ENCODE results near the gene MYO10. TPM values are rescaled to one million over a fixed set of nuclear protein-coding genes. Genes with fewer than 3 reads are reported as not detected.
"Not testable (repeated sequence)": the region's sequence is repeated elsewhere in the genome, so short reads cannot be mapped to it uniquely, and the experiment has no call there.

Gene MYO10
- total RNA-seq, 2 experiments from 2014 or later: 0.04 TPM; not detected in 1

- CTCF ChIA-PET: not testable (repeated sequence)
These were observed 104.8 kb downstream of the MYO10 start for GRCh38 chr5:16831326-16831725.

GRCh38 chr5:16827755-16828154, 108.3 kb downstream of the MYO10 start:
- CTCF ChIA-PET: no interaction called here
- POLR2A ChIA-PET: no interaction called here

More at GRCh38 chr5:16831326-16831725, 104.8 kb downstream of the MYO10 start:
- POLR2A ChIA-PET: not testable (repeated sequence)

- POLR2A ChIA-PET: no interaction called here
- CTCF ChIA-PET: no interaction called here
These were observed 109.5 kb downstream of the MYO10 start for GRCh38 chr5:16826379-16827125.

GRCh38 chr5:16819522-16820167, 116.4 kb downstream of the MYO10 start:
- ChIA-PET POLR2A (interaction anchor here (0.6 kb wide), 1 partner anchor 73 kb away, joined by 4 read pairs; no protein-coding TSS in a partner anchor), CTCF (no interaction called here)

- ChIA-PET POLR2A (no interaction called here), CTCF (interaction anchor here (0.7 to 1.2 kb wide), 2 partner anchors 9 to 24 kb away, joined by 3 read pairs; no protein-coding TSS in a partner anchor)
These were observed 120.7 kb downstream of the MYO10 start for GRCh38 chr5:16815432-16815831.

DNA sequence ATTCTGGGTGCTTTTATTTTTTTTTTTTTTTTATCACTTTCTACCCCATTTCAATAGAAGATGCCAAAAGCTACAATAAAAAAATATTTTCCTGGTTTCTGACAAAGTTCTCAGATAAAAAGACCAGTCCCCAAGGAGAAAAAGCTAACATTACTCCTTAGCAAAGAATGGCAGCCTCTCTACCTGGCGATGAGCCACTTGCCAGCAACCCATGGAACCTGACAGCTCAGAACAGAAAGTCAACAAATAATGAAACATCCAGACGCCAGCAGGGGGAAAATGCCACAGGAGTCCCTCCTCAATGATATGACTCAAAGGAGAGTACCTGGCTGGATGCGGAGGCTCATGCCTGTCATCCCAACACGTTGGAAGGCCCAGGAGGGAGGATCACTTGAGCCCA, 123.2 kb downstream of the MYO10 start:
- CTCF ChIA-PET: no interaction called here

DNA sequence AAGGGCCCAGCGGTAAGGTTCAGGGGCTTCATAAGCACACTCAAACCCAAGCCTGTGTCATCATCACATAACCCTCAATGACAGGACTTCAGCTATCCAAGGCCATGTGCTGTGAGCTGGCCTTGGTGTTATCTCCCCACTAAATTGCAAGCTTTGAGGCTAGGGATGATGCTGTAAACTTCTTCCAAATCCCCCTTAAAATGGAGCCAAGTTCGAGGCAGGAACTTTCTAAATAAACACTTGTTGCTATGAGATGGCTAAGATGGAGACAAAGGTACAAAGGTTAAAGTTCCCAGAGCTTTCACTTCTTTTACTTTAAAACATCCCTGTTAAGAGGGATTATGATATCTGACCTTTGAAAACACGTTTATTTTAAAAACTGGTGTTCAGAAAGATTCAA, 123.6 kb downstream of the MYO10 start:
- ChIA-PET POLR2A (no interaction called here), CTCF (no interaction called here)

More for the DNA sequence above, 123.2 kb downstream of the MYO10 start:
- POLR2A ChIA-PET: no interaction called here

GRCh38 chr5:16810208-16810854, 125.8 kb downstream of the MYO10 start:
- POLR2A ChIA-PET: no interaction called here
- CTCF ChIA-PET: no interaction called here

- CTCF ChIA-PET: no interaction called here
- POLR2A ChIA-PET: no interaction called here
These were observed 126.5 kb downstream of the MYO10 start for GRCh38 chr5:16809395-16810207.

DNA sequence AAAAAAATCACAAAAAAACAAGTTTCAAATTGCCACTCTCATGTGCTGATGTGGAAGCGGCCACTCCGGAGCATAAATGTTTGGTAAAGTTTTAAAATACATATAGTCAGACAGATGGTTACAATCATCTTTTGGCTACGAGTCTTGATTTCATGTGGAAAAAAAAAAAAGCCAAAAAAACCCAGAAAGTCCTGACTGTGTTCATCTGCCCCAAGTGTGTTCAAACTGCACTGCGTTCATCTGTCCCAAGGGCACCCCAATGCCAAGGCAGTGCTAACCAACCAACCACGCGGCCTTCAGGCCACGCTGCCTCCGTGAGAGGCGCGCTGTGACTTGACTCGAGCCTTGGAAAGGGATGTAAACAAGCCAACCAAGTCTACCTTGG, 127.1 kb downstream of the MYO10 start:
- CTCF ChIA-PET: no interaction called here
- POLR2A ChIA-PET: no interaction called here

DNA sequence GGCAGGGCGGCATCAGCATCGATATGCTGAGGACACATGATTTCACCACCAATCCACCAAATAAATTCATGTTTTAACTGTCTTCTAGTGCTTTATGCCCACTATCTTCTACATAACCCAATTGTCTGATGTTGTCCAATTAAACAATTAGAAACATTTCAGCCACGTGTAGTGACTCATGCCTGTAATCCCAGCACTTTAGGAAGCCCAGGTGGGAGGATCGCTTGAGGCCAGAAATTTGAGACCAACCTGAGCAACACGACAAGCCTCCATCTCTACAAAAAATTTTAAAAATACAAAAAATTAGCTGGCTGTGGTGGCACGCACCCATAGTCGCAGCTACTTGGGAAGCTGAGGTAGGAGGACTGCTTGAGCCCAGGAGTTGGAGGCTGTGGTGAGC, 128.1 kb downstream of the MYO10 start:
- ChIA-PET POLR2A (no interaction called here), CTCF (no interaction called here)

- ChIA-PET CTCF (no interaction called here), POLR2A (no interaction called here)
These were observed 128.6 kb downstream of the MYO10 start for GRCh38 chr5:16807547-16807864.

GRCh38 chr5:16806711-16807546, 129.2 kb downstream of the MYO10 start:
- CTCF ChIA-PET: interaction anchor here (0.6 to 0.8 kb wide), 2 partner anchors 9 to 434 kb away, joined by 3 to 4 read pairs; no protein-coding TSS in a partner anchor

GRCh38 chr5:16805486-16805885, 130.6 kb downstream of the MYO10 start:
- POLR2A ChIA-PET: no interaction called here
- CTCF ChIA-PET: no interaction called here

More at GRCh38 chr5:16806711-16807546, 129.2 kb downstream of the MYO10 start:
- POLR2A ChIA-PET: no interaction called here

GRCh38 chr5:16803831-16804230, 132.3 kb downstream of the MYO10 start:
- POLR2A ChIA-PET: no interaction called here
- CTCF ChIA-PET: no interaction called here

DNA sequence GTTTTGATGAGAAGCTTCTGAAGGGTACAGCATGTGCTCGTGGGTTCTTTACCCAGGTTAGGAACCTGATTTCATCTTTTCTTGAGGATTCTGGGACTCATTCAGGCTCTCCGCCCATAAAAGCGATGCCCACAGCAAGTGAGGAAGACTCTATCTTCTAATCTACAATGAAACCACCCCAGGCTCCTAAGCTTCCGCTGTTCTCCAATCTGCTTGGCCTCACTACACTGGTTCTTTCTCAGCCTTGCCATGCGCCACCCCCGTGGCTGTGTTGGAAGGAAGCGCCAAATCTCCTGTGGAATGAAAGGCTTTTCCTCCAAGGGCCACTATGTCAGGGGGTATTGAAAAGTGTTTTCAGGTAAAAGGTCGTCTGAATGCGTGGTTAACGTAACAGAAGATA, 135.6 kb downstream of the MYO10 start:
- CTCF ChIA-PET: no interaction called here
- POLR2A ChIA-PET: no interaction called here

- POLR2A ChIA-PET: no interaction called here
- CTCF ChIA-PET: no interaction called here
These were observed 136.3 kb downstream of the MYO10 start for GRCh38 chr5:16799796-16800195.

DNA sequence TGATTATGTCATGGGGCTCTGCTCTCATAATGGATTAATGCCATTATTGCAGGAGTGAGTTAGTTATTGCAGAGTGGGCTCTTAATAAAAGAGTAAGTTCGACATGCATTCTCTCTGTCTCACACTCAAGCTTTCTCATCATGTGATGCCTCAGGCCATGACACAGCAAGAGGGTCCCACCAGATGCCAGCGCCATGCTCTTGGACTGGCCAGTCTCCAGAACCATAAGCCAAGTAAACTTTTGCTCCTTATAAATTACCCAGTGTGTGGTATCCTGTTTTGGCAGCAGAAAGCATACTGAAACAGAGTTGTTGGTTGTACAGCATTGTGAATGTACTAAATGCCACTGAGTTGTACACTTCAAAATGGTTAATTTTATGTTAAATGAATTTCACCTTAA, 138.1 kb downstream of the MYO10 start:
- POLR2A ChIA-PET: no interaction called here
- CTCF ChIA-PET: no interaction called here

DNA sequence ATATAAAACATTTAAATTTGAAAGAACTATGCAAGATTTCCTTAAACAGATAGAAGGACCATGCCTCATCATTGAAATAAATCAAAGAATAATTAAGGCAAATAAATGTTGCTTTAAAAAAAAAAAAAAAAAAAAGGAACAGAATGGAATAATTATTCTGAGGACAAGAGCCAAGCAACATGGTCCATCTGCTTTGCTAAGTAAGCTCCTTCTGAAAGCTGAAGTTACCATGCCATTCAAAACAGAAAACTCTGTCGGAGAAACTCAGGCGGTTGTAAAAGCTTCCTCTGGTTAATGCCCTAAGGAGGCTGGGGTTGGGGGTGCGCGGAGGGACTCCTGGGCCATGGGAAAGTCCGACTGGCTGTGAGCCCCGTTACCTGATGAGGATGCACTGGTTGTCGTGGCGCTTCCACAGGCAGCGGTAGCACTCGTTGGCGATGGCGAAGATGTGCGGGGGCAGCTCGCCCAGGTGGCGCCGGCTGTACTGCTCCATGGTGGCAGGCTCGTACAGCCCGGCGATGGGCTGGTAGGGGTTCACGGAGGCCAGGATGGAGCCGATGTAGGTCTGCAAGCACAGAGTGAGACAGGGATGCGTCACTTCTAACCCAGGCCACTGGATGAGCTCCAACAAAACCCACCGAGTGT, 141.7 kb downstream of the MYO10 start:
- ChIA-PET CTCF (no interaction called here), POLR2A (no interaction called here)
